HG02588 (cell line): ENCODE results near the gene TIMM22.
"Not testable (repeated sequence)": the region's sequence is repeated elsewhere in the genome, so short reads cannot be mapped to it uniquely, and the experiment has no call there.

Experiments
- ATAC-seq: cut with Tn5 transposase; IDR thresholded peaks from one replicate; pipeline ENCODE4 v1.9.1; 2021; ENCODE audit warnings: mild to moderate bottlenecking, moderate library complexity; ENCODE audit not compliant: unreplicated experiment

Gene TIMM22

GRCh38 chr17:971861-972260 is 25.1 kb upstream of the TIMM22 start:
- not testable (repeated sequence) for ATAC-seq

- no peak for ATAC-seq
Observed at GRCh38 chr17:973053-973452, 23.9 kb upstream of the TIMM22 start.

- ATAC-seq: not testable (repeated sequence)
Observed at GRCh38 chr17:974778-975177, 22.2 kb upstream of the TIMM22 start.

GRCh38 chr17:975371-975915 is 21.5 kb upstream of the TIMM22 start:
- no peak for ATAC-seq

- no peak for ATAC-seq
Observed at GRCh38 chr17:976312-976711, 20.6 kb upstream of the TIMM22 start.

- no peak for ATAC-seq
Observed at GRCh38 chr17:977166-977565, 19.8 kb upstream of the TIMM22 start.

GRCh38 chr17:978103-979093 is 18.5 kb upstream of the TIMM22 start:
- no peak for ATAC-seq

GRCh38 chr17:979212-979538 is 17.8 kb upstream of the TIMM22 start:
- ATAC-seq: no peak

GRCh38 chr17:979539-980405 is 17.2 kb upstream of the TIMM22 start, which contains the start of gene NXN:
Gene NXN (minus strand): TSS chr17:979776.
- peak; percentile 65 for ATAC-seq

GRCh38 chr17:980406-981291 is 16.3 kb upstream of the TIMM22 start:
- ATAC-seq: no peak

- ATAC-seq: no peak
Observed at GRCh38 chr17:981292-981658, 15.7 kb upstream of the TIMM22 start.

GRCh38 chr17:983921-984320 is 13.0 kb upstream of the TIMM22 start:
- ATAC-seq: no peak

- no peak for ATAC-seq
Observed at GRCh38 chr17:986322-986929, 10.5 kb upstream of the TIMM22 start.

GRCh38 chr17:987931-988330 is 9.0 kb upstream of the TIMM22 start:
- ATAC-seq: no peak

GRCh38 chr17:988561-988960 is 8.4 kb upstream of the TIMM22 start:
- ATAC-seq: no peak

- ATAC-seq: no peak
Observed at GRCh38 chr17:992933-993332, 4.0 kb upstream of the TIMM22 start.

- ATAC-seq: not testable (repeated sequence)
Observed at GRCh38 chr17:995324-995723, 1.6 kb upstream of the TIMM22 start.

- ATAC-seq: no peak
Observed at GRCh38 chr17:998111-998510, 1.2 kb downstream of the TIMM22 start.

- no peak for ATAC-seq
Observed at GRCh38 chr17:1000597-1001461, 3.9 kb downstream of the TIMM22 start.
